Measurements from ENCODE around the gene FAM149A. TPM values are rescaled to one million over a fixed set of nuclear protein-coding genes. Genes with fewer than 3 reads are reported as not detected.

The FAM149A gene
- total and polyA plus RNA-seq, 2 donors (not counting 1 experiment from before 2014, with no cell fraction given), result 0.12 TPM; not detected in 1

DNA sequence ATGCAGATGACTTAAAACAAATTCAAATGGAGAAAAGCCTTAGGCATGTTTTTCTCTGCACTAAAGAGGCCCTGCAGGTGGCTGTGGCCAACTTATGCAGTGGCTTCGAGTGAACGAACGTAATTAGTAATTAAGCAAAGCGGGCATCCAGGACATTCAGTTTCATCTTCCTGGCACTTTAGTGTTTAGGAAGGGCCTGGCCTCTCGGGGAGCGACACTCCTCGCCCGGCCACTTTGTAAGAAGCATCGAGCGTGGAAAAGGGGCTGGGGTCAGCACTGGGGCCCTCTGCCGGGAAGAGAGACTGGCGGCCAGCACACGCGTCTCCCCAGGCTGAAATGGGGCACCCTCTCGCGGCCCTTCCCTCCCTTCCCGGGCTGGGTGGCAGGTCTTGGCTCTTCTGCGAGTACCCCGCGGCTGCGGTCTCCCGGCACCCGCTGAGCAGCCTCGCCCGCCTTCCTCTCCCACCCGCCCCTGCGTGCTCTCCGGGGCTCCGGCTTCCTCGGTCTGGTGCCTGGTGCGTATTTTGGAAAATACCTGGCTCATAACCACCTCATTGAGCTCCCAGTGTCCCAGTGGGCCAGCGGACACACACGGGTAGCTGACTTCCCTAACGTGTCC, 86.2 kb downstream of the FAM149A start:
- Histone ChIP-seq H3K27me3 (replicated peaks in 1 of 4; ENCODE audit: control extremely low read depth in 1 of 4, control insufficient read depth in 3 of 4, insufficient read depth in 4 of 4, low read length in 3 of 4) (peaks cover 0 to 4% (median 0%) of the 10 kb centered on the region in 4 experiments), H4K20me1 (ENCODE audit: control insufficient read depth, insufficient read depth, low read length, poor library complexity, severe bottlenecking) (no peaks in the 10 kb centered on the region), H3K9ac (ENCODE audit: low read length) (peak overlapping the region; percentile 92), H3K36me3 (replicated peaks in 1 of 2; ENCODE audit: control extremely low read depth in 1 of 2, control insufficient read depth in 1 of 2, extremely low read depth in 1 of 2, insufficient read depth in 2 of 2, low read length in 1 of 2) (no peaks in the 10 kb centered on the region), H3K27ac (ENCODE audit: low read length in 2 of 2) (peak overlapping the region; percentile 89 to 91), H3K4me2 (replicated peaks; ENCODE audit: low read depth, low read length, poor library complexity, severe bottlenecking) (peak overlapping the region; percentile 94), H3K4me1 (ENCODE audit: control insufficient read depth in 2 of 2, insufficient read depth in 2 of 2, low read length in 2 of 2) (peaks cover 17 to 21% of the 10 kb centered on the region in 2 donors), H2AFZ (ENCODE audit: insufficient read depth, low read depth, low read length, poor library complexity, severe bottlenecking) (peak overlapping the region; percentile 94), H3K9me3 (ENCODE audit: control extremely low read depth in 1 of 3, control insufficient read depth in 2 of 3, insufficient read depth in 1 of 3, low read length in 2 of 3) (no peaks in the 10 kb centered on the region), H3K79me2 (ENCODE audit: control insufficient read depth, insufficient read depth, low read length) (no peaks in the 10 kb centered on the region), H3K4me3 (ENCODE audit: control extremely low read depth in 1 of 5, extremely low read depth in 1 of 5, insufficient read depth in 1 of 5, low read depth in 2 of 5, low read length in 4 of 5) (peak overlapping the region; percentile 4 to 95 (median 90))
- H3K27ac Mint-ChIP-seq, result peak overlapping the region; percentile 96
- WGBS (ENCODE audit: insufficient coverage), result under 1% methylated on average over 34 of the region's 34 CpGs
- POLR2A ChIA-PET, result interaction anchor here (0.6 kb wide), 1 partner anchor 11 kb away, joined by 3 read pairs; no protein-coding TSS in a partner anchor
- no peaks in the 10 kb centered on the region for H3K9me3 Mint-ChIP-seq (ENCODE audit: insufficient read depth)
- H3K4me3 Mint-ChIP-seq, result peak overlapping the region; percentile 90
- no peaks in the 10 kb centered on the region for H3K27me3 Mint-ChIP-seq
- no peak for TF ChIP-seq EZH2 (IDR thresholded peaks at IDR 0.05; ENCODE audit: borderline replicate concordance, insufficient read depth, low read depth, low read length, poor library complexity, severe bottlenecking)
- TF ChIP-seq, protein P1, sequence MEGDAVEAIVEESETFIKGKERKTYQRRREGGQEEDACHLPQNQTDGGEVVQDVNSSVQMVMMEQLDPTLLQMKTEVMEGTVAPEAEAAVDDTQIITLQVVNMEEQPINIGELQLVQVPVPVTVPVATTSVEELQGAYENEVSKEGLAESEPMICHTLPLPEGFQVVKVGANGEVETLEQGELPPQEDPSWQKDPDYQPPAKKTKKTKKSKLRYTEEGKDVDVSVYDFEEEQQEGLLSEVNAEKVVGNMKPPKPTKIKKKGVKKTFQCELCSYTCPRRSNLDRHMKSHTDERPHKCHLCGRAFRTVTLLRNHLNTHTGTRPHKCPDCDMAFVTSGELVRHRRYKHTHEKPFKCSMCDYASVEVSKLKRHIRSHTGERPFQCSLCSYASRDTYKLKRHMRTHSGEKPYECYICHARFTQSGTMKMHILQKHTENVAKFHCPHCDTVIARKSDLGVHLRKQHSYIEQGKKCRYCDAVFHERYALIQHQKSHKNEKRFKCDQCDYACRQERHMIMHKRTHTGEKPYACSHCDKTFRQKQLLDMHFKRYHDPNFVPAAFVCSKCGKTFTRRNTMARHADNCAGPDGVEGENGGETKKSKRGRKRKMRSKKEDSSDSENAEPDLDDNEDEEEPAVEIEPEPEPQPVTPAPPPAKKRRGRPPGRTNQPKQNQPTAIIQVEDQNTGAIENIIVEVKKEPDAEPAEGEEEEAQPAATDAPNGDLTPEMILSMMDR (IDR thresholded peaks at IDR 0.05), result no peak
- H3K4me1 Mint-ChIP-seq, result peaks cover 27% of the 10 kb centered on the region
- DNase-seq (no peak), ATAC-seq (ENCODE audit: low read depth) (peak; percentile 29)
- CTCF ChIA-PET, result interaction anchor here (0.9 to 2.7 kb wide), 4 partner anchors 11 to 122 kb away, joined by 3 to 11 read pairs (median 3); partner anchors contain the start of gene TLR3
- intact Hi-C loops (cut with micrococcal nuclease), result loop anchor here (1.0 to 10.0 kb wide), 7 partner anchors 11 to 1653 kb away; partner anchors contain the start of genes ANKRD37, CCDC110, LRP2BP and SLC25A4

Measured in B cell (primary cell).